Fibroblast of pulmonary artery (primary cell): Measurements from ENCODE around the gene PPP1CA.

Experiments
- DNase-seq: peaks from one replicate; pipeline ENCODE4 v3.0.0-alpha.2; 2010; ENCODE audit warnings: low read depth
- H3K4me3 ChIP-seq: replicated peaks from 2 replicates; pipeline ENCODE4 v1.5.1; 2011; ENCODE audit warnings: low read depth, mild to moderate bottlenecking, control low read depth, low read length, moderate library complexity
- TF ChIP-seq, protein P1 (sequence below): IDR thresholded peaks from 2 replicates; pipeline ENCODE4 v1.5.1; 2011; ENCODE audit warnings: mild to moderate bottlenecking, control low read depth, low read length, inconsistent platforms; ENCODE audit errors: missing control alignments

The PPP1CA gene

DNA sequence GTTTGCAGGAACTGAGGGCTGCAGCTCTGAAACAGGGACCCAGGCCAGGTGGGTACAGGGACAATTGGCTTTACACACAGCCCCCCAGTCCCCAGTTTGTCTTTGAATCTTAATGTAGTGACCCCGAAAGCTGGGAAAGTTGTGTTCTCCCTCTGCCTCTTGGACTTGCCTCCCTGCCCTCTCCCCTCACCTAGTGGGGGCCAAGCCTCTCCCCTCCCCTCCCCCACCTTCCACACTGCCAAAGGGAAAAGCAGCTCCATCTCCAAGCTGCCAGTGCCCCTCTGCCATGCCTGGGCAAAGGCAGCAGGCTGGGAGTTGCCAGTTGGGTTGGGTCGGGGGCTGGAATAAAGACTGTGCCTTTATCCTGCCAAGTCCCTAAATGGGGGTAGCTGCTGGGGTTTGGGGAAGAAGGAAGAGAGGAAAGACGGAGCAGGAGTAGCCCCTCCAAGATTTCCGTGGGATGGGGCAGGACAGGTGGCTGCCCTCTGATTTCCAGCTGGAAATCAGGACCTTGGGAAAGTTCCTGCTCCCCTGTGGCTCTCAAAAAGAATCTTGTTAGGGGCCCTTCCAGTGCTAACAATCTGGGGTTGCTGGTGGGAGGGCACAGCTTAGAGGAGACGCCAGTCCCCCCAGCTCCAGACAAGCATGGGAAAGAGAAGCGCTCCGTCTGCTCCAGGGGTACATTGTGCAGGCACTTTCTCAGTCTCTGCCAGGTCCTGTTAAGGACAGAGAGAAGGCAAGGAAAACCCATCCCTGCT, 25.4 kb downstream of the PPP1CA start:
- TF ChIP-seq, protein P1, sequence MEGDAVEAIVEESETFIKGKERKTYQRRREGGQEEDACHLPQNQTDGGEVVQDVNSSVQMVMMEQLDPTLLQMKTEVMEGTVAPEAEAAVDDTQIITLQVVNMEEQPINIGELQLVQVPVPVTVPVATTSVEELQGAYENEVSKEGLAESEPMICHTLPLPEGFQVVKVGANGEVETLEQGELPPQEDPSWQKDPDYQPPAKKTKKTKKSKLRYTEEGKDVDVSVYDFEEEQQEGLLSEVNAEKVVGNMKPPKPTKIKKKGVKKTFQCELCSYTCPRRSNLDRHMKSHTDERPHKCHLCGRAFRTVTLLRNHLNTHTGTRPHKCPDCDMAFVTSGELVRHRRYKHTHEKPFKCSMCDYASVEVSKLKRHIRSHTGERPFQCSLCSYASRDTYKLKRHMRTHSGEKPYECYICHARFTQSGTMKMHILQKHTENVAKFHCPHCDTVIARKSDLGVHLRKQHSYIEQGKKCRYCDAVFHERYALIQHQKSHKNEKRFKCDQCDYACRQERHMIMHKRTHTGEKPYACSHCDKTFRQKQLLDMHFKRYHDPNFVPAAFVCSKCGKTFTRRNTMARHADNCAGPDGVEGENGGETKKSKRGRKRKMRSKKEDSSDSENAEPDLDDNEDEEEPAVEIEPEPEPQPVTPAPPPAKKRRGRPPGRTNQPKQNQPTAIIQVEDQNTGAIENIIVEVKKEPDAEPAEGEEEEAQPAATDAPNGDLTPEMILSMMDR = no peak
- DNase-seq = no peak
- no peak overlapping the region for H3K4me3 ChIP-seq

DNA sequence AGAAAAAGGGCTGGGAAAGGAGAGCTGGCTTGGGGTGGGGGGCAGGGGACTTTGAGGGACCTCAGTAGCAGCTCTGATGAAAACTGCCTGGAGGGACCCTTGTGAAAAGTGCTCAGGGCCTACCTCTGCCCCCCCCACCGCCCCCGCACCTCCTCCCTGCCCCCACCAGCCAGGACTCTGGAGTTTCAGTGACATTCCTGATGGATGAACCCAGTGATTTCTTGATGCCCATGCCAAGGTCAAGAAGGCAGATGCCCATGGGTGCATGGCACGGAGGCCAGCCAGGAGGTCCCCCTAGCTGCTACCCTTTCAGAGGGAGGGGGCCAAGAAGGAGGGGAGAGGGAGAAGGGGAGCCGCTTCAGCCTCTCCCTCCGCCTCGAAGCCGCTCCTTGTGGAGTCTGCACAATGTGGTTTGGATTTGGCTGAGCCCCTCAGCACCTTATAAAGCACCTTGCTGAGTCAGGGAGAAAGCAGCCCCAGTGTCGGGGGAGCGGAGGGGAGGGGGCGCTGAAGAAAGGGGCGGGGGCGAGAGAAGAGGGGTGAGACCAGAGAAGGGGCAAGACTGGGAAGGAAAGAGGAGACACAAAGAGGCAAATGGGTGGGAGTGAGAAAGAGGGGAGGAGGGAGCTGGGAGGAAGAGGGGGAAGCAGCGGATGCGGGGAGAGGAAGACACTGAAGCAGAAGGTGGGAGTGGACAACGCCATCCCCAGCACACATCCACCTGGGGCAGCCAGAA, 26.2 kb downstream of the PPP1CA start:
- no peak overlapping the region for H3K4me3 ChIP-seq
- TF ChIP-seq, protein P1 = no peak
- no peak for DNase-seq

DNA sequence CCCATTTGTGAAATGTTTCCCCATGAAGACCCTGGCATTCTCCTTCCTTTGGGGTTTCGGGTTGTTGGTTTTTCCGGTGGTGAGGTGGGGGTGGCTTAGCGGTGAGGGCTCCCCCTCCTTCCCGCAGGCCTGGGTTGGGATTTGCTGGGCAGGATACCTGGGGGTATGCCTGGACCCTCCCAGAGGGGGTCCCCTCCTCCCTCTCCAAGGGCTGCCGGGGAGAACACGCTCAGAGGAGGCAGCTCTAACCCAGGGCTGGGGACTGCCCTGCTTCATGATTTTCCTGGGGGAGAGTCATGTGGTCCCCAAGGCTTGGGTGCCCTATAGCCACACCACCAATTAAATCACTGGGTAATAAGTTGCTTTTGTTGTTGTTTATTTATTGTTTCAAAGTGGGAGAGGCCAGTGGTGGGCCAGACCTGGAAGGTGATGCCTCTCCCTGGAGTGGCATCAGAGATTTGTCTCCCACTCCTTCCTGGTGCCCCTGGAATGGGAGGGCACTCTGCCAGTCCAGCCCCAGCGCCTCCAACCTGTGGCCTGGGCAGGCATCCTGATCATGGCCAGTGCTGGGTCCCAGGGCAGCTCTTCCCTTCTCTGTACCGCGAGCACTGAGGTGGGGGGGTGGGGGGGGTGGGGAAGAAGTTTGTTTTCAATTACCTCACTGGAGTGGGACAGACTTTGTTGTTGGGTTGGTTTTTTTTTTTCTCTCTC, 26.9 kb downstream of the PPP1CA start:
- no peak for DNase-seq
- peak overlapping the region; percentile 64 for H3K4me3 ChIP-seq
- TF ChIP-seq, protein P1 = no peak

DNA sequence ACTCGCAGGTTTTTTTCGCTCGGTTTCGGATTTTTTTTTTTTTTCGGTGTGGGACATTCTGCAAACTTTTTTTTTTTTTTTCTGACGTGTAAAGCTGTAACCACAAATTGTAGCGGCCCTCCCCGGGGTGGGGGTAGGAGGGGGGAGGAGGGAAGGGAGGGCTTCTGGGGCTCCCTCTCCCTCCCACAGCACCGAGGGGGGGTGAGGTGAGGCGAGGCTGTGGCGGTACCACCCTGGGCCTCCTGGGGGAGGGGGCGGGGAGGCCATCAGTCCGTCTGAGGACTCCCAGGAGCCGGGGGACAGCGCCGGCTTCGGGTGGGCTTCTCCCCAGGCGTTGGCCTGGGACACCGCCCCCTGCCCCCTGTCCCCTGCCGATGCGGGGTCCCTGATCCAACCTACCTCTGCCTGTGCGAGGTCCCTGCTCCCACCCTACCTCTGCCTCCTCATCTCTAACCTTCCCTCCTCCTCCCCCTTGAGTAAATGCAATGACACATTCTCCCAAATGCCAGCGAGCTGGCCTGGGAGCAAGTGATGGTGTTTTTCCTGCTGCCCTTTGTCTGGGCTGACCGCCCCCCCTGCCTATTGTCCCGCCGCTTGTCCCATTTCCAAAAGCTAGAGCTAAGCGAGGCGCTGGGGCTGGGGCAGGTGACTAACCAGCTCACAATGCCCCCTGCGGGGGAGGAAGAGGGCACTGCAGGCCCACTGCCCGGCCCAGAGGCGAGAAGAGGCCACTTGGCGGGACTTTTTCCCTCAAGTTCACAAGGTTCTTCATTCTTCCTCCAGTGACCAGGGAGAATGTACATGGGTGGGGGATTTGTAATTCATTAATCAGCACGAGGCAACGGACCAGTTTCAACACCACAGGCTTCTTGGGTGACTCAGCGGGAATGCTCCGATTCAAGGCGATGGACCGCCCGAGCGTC, 27.7 kb downstream of the PPP1CA start:
- peak overlapping the region; percentile 64 for H3K4me3 ChIP-seq
- DNase-seq = peak; percentile 95
- TF ChIP-seq, protein P1 = peak; percentile 28

DNA sequence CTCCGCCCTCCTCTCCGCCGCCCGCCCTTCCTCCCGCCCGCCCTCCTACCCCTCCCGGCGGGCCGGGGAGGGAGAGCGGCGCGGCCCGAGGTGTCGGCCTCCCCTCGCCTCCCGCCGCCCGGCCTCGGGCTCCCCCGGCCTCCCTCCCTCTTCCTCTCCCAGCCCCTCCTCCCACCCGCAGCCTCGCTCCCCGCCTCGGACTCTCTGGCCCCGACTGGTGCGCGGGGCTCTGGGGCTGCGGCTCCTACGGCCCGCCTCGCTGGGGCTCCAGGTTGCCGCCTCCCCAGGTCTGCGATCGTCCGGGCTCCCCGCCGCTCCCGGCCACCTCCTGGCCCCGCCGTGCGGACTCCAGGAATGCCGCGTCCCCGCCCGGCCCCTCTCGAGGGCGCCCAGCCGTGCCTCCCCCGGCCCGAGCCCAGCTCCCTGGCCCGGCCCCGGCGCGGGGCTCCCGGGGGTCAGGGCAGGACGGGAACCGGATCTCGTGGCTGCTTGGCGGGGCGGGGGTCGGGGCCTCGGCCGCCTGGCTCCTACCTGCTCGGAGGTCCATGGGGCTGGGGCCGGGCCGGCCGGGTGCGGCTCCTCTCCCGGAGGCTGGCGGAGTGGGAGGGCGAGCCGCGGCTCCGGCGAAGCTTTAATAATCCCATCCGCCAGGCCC, 28.5 kb downstream of the PPP1CA start, which contains the start of gene CLCF1:
TSS of gene CLCF1 (minus strand) at position 606 of the 655 bp plus-strand sequence. CDS start at position 547, 59 bp downstream.
- DNase-seq = peak; percentile 74
- H3K4me3 ChIP-seq = peak within 1 kb of the TSS; percentile 64
- TF ChIP-seq, protein P1 = no peak
